ENCODE results near the gene PRSS50.
A peak's percentile ranks its signal among the peaks of the same experiment; 100 is the strongest.
"Not testable (repeated sequence)": the region's sequence is repeated elsewhere in the genome, so short reads cannot be mapped to it uniquely, and the experiment has no call there.

Gene PRSS50

DNA sequence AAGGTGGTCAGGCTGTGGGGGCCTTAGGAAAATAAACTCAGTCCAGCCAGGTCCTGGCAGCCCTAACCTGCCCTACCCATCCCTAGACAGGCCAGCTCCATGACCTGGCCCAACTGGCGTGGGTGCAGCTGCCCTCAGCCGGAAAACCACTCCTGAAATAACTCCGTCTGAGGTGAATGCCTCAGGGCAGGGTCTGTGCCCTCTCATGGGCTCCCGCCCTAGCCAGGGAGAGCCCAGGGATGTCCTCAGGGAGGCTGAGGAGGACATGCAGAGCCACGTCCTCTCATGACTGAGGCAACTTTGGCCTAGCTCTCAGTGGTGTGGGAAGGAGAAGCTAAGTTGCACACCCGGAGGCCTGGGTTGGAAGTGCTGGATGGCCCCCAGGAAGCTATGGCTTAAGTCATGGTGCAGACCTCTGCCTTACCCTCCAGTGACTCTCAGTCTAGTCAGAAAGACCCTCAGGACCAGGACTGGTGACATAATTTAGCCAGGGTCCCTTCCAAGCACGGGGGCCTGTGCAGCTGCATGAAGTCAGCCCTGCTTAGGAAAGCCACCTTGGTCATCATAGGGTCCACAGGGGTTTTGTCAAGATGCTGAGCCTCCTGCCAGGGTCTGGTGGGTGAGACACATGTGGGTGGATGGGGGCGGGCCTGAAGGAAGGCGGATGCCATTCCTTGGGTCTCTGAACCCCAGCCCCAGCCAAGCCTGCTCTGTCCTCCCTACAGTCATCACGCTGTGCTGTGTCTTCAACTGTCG, 9.1 kb downstream of the PRSS50 start:
- DNase-seq (ENCODE audit: low read depth): no peak

- no peak for DNase-seq (ENCODE audit: low read depth)
Observed at GRCh38 chr3:46707601-46708011, 10.1 kb downstream of the PRSS50 start.

DNA sequence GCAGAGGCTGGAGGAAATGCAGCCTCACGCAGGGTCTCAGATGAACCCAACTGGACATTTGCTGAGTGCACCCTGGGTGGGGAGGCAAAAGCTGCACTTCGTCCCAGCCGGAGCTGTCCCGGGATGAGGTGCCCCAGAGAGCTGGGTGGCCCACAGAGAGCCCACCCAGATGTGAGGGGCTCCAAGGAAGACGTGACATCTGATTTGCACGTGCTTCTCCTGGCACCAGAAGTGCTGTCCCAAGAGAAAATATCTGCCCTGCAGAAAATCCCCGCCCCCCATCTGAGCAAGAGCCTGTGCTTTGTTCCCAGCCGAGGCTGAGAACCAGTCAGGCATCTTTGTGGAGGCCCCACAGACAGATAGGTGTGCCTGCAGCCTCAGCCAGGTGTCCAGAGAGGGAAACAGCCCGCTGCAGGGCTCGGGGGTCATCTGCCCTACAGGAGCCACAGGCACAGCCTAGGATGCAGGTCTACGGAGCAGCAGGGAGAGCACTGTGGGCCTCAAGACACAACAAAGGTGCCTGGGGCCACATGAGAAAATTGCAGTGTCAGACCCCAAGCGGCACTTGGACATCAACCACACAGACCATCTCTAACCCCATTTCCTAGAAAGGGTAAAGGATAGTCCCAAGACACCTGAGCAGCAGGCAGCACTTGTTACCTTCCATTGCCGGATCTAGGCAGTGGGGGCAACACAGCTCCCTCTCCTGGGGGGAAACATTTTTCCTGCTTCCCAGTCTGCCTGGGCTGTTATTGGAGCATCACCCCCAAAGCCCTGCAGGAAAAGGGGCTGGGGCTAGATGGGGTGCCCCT, 10.7 kb downstream of the PRSS50 start:
- no peak for DNase-seq (ENCODE audit: low read depth)

GRCh38 chr3:46705751-46706552, 11.7 kb downstream of the PRSS50 start:
- DNase-seq (ENCODE audit: low read depth): peak; percentile 77

GRCh38 chr3:46705022-46705530, 12.6 kb downstream of the PRSS50 start:
- peak; percentile 72 for DNase-seq (ENCODE audit: low read depth)

- DNase-seq (ENCODE audit: low read depth): not testable (repeated sequence)
Observed at GRCh38 chr3:46704346-46704745, 13.3 kb downstream of the PRSS50 start.

- DNase-seq (ENCODE audit: low read depth): no peak
Observed at GRCh38 chr3:46703013-46703520, 14.6 kb downstream of the PRSS50 start.

- no peak for DNase-seq (ENCODE audit: low read depth)
Observed at GRCh38 chr3:46702246-46703012, 15.2 kb downstream of the PRSS50 start.

DNA sequence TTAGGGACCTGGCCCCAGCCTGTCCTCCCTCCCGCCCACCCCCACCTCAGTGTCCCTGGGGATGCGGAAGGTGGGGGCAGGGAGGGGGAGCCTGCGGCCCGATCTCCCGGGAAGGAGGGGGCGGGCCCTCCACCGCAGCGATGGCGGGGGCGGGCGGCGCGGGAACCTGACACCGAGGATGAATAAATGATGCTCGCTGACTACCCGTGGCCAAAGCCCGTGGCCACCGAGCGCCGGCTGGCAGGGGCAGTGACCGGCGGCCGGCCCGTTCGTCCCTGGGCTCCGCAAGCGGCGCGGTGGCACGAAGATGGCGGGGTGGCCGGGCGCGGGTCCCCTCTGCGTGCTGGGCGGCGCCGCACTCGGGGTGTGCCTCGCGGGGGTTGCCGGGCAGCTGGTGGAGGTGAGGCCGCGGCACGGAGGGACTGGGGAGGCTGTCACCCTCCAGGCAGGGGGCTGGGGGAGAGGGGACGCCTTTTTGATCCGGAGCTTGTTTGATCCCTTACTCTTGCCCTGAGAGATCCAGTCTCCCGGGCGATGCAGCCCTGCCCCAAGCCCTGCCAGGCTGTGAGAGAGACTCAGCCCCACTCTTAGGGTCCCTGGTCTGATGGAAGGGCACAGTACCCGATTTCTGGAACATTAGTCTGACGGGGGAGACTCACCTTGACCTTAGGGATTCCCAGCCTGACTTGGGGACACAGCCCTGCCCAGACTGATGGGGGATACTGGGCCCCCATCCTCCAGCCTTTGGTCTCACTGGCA, 16.3 kb downstream of the PRSS50 start, which contains the start of gene TMIE:
Gene TMIE, plus strand, starts transcription at position 212 of the 759 bp plus-strand sequence. Its CDS starts 96 bp downstream, at position 308.
- peak; percentile 17 for DNase-seq (ENCODE audit: low read depth)

DNA sequence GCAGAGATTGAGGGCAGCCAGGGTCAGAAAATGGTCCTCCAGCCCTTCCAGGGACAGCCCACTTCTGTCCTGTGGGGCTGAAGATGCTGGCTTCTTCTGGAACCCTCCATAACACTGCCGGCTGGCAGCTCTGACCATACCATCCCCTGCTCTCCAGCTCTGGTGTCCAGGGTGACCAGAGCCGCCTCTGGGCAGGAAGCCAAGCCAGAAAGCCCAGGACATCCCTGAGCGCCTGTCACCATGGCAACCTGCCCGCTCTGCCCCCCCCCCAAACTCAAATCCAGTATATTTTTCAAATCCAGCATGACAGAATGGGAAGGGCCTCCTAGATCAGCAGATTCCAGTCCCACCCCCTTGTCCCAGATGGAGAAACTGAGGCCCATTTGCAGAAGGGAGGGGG, 16.9 kb downstream of the PRSS50 start:
- DNase-seq (ENCODE audit: low read depth): no peak

DNA sequence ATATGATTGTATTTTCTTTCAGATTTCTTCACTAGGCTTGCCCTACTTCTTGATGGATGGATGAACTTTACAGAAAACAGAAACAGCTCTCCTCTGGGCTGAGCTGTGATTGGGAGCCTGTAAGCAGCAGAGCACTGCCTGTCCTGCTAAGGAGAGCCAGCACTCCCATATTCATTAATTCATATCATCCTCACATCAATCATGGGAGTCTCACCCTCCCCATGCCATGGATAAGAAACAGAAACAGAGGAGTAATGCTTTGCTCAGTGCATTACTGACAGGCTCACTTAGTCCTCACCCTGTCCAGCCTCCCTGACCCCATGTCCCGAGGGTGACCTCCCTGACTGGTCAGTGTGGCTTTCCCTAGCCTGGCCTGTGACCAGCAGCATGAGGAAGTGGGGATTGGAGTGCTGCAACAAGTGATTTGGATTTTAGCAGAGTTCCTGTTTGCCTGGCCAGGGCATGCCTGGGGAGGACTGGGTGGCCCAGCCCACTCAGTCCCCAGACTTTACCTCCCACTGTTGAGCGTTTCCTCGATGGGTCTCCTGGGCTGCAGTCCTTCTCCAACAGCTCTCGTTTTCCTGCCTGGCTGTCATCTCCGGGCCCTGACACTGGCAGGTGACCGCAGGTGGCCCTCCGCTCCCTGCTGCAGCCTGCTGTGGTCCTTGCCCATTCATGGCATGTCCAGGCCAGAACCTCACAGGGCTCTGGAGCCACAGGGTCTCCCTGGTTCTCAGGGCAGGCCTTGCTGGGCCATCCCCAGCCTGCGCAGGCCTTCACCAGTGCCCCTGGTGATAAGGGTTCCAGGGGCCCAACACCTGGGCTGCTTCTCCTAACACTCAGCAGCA, 17.8 kb downstream of the PRSS50 start:
- DNase-seq (ENCODE audit: low read depth): no peak

DNA sequence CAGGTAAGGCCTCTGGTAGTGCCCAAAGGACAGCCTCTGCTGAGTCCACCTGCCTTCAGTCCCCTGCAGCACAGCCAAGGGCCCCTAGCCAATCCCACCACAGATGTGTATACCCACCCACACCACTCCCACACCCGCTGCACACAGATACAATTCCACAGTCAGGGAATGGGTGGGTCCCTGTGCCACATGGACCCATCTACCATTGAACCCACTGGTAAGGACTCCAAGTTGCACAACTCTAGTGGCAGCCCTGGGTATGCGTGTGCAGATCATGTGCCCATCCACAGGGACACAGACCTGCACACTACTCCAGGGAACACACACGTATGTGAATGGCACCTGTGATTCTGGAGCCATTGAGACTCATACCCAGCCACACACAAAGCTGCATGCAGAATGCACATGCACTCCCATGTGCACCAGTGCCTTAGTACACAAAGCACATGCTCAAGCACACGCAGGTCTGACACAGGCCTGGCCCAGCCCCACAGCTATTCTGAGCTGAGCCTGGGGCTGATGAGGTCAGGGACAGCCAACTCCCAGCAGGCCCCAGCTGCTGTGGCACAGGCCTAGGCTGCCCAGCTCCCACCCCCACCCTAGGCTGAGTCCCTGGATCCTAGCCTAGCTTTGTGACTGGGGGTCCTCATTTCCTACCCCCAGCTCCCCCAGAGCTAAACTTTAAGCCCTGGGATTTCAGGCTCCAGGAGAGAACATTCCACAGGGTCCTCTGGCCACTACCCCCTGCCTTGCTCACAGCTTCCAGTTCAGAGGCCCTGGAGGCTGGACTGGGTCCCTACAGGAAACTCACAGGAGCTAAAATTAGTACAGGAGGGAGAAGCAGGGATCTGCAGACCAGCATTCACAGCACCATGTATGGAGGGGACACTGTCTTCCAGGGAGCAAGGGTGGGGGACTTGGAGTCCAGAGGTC, 21.4 kb downstream of the PRSS50 start:
- DNase-seq (ENCODE audit: low read depth): peak; percentile 17

GRCh38 chr3:46695177-46695961, 22.3 kb downstream of the PRSS50 start:
- DNase-seq (ENCODE audit: low read depth): peak; percentile 23

DNA sequence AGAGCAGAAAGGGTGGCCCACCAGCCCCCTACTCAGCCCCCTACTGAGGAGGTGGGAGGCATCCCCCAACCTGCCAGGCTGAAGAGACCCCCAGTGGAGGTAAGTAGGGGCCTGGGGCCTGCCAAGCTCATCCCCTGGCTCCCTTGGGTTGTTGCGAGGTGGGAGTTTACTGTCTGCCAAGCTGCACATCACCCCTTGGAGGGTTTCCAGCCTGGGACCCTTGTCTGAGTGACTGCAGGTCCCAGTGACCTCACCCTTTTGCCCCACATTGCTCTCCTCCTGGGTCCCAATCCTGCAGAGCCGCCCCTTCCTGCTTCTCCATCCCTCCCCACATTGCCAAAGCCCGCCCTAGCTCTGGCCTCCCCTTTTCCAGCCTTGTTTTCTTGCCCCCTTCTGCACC, 23.1 kb downstream of the PRSS50 start:
- no peak for DNase-seq (ENCODE audit: low read depth)

DNA sequence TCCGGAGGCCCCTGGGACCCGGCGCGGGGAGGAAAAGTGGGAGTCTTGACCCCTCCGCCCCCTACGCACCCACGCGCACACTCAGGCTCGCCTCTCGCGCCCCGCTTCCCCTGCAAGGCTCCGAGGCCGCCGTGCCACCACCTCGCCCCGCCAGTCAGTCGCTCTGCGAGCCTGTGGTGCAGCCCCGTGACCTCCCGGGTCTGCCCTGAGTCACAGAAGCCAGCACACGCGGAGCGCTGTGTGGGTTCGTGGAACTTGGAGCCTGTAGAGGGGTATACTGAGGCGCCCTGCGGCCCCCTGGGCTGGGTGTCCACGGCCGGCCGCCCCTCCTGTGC, 23.8 kb downstream of the PRSS50 start:
- peak; percentile 32 for DNase-seq (ENCODE audit: low read depth)

DNA sequence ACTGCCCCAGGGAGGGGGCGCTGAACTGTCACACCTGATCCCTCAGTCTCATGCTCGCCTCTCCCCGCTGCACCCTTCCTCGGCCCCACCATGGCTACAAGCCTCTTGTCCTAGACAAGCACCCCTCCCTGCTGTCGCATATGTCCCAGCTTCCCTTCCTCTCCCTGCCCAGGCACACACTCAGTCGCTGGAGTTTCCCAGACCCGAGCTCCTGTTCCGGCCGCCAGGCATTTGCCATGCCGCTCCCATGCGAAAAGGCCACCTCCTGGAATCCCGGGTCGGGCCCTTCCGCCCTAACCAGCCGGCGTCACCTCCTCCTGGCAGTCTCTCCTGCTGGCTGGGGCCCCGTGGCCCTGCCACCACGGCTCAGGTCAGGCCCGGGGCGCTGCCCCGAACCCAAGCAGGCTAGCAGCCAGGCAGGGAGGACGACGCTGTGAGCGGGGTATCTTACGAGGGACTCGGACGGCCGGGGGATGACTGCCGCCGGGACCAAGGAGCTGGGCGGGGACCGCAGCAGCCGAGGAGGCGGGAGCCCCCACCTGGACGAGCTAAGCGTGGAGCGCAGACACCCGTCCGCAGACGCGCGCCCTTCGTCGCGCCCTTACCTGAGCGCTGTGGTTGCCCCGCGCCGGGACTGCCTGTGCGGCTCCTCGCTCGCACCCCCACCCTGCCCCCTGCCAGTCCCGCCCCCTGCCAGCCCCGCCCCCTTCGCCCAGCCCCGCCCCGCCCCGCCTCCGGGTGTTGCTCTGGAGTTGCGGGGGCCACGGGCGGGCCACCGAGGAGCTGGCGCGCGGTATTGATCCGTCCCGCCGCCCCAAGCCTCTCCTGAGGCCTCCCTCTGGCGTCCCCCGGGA, 24.4 kb downstream of the PRSS50 start, which contains the start of gene ALS2CL:
Gene ALS2CL, minus strand, starts transcription at position 642 of the 854 bp plus-strand sequence. CDS start 4,239 bp downstream, outside the sequence.
- DNase-seq (ENCODE audit: low read depth): peak; percentile 53

Measured in ELR (cell line).